Smooth muscle cell of the brain vasculature (primary cell): ENCODE measurements around the gene MAVS.
"Not testable (repeated sequence)": the region's sequence is repeated elsewhere in the genome, so short reads cannot be mapped to it uniquely, and the experiment has no call there.

Experiments used
- DNase-seq: peaks from one replicate; pipeline ENCODE4 v3.0.0-alpha.2; 2012; ENCODE audit warnings: low read depth, low spot score

MAVS gene

DNA sequence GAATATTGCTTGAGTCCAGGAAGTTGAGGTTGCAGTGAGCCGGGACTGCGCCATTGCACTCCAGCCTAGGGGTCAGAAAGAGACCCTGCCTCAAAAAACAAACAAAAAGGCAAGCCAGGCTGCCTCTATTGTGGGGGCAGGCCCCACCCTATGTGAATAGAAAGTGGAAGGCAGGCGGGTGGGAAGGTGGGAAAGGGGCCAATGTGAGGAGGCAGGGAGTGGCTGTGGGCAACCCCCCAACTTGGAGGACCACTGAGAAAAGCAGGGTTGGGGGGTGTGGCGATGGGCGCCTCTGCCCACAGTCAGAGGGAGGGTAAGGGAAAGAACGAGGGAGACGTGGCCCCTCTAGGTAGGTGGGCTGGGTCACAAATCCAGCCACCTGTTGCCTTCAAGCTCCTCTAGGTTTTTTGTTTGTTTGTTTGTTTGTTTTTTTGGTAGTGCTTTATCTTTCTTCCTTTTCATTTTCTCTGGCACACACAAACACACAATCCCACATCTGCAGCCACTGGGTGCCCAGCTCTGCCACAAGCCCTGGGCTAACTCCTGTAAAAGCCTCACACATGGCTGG is 31.6 kb upstream of the MAVS start:
- DNase-seq, result no peak

DNA sequence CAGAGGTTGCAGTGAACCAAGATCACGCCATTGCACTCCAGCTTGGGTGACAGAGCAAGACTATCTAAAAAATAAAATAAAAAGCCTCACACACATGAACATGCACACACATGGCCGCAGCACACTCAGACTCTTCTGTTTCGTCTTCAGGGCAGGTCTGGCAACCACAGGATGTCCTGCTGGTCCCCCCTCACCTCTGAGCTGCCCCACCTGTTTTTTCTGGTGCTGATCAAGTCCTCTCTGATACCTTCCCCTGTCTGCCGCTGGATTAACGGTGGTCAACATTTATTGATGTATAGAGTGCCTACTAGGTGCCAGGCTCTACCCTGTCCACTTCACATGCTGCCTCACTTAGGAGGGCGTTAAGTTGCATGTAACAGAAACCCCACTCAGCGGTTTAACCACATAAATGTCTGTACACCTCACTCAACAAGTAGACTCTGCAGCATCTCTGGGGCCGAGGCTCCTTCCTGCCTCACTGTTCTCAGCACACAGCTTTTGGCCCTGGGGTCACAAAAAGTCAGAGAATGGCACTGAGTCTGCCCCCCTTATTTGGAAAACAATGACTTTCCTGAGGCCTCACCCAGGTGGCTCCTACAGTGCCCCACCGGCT is 30.8 kb upstream of the MAVS start:
- DNase-seq, result no peak

DNA sequence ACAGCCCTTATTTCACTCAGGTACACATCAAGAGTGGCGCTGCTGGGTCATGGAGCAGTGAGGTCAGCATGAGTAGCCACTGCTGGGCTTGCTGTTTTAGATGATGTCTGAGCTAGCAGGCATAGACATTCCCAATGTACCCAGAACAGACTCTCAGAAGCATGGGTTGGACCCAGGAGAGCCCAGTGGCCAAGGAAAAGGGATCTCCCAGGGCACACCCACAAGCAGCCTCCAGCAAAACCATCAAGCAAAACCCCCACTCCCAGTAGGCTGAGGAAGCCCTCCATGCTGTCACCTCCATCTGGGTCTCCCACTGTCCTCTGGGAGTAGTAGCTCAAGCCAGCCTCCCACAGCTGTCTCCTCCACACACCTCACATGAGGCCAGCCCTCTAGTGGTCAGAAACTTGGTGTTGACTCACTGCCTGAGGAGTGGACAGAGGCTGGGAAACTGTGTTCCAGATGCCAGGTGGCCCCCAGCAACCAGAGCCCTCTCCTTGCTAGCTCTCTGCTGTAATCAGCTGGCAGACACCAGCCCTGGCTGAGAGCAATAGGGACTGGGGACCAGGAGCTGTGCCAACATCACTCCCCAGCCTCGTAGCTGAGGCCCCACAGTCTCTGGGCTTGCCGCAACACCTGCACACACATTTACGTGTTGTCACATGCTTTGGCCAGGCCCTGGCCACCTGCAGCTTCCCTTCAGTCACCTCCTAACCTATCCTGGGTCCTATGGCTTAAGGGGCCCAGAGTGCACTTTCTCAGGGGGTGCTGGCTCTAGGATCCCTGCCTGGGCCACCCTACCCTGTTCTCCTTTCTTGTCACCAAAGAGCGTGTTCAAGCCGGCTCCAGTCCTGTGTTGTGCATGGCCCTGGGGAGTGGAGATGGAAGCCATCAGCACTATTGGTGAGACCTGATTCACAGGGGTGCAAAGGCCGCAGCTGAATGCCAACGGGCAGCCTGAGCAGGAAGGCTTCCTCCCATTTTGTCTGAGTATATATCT is 28.2 kb upstream of the MAVS start:
- DNase-seq, result peak; percentile 47

GRCh38 chr20:3819411-3820047 is 27.1 kb upstream of the MAVS start:
- DNase-seq, result no peak

DNA sequence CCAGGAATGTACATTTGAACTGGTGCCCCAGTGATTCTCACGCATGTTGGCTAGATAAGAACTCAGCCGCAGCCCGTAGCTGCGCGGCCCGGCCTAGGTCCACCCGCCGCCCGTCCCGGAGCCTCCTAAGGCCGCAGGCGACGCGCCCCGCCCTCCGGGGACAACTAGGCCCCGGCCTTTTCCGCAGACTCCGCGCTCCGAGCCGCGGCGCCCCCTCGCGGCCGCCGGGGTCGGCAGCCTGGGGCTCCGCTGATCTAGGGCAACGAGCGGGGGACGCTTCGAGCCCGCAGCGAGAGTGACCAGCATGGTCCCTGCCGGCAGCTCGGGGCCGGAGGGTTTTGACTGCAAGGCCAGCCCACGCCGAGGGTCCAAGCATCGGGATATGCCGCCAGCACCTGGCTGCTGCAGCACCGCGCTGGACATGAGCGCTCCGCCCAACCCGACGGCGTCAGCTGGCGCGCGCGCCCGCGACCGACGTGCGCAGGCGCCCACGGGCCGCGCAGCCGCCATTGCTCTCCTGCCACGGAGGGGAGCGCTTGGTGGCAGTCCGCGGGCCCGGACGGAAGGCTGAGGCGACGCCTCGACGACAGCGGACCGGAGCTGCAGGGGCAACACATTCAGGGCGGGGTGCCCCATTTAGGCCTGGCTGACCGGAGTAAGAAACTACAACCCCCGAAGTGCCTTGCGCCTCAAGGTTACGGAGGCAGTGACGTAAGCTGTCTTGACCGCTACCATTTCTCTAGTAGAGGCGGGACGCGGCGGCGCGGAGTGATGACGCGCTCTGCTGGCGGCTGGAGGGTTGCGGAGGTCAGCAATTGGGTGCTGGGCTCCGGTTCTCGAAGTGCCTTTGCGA is 26.4 kb upstream of the MAVS start, which contains the start of gene AP5S1:
AP5S1 (plus strand) TSS at position 500 of the 853 bp plus-strand sequence. CDS start 1,571 bp downstream, outside the sequence.
- DNase-seq, result peak; percentile 94

GRCh38 chr20:3820901-3821727 is 25.5 kb upstream of the MAVS start:
- no peak for DNase-seq

- no peak for DNase-seq
Measured at GRCh38 chr20:3821996-3822395, 24.6 kb upstream of the MAVS start.

- no peak for DNase-seq
Measured at GRCh38 chr20:3823881-3824280, 22.8 kb upstream of the MAVS start.

GRCh38 chr20:3825526-3825925 is 21.1 kb upstream of the MAVS start:
- no peak for DNase-seq

DNA sequence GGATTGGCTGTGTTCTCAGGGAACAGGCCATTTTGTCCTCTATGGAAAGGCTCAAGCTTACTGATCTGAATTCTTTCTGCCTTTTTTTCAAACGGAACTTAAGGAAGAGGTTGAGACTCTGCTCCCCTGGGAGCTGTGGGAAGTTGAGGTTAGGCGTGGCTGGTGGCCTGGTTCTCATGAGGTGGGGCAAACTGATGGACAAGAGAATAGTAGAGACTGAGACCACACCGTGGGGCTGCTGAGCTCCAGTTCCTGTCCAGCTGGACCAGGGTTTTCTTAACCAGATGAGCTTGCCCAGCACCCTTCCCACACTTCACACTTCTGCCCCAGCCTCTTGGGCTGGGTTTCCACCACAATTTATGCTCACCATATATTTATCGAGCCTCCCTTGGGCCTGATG is 20.2 kb upstream of the MAVS start:
- no peak for DNase-seq

GRCh38 chr20:3828798-3829197 is 17.8 kb upstream of the MAVS start:
- DNase-seq, result no peak

DNA sequence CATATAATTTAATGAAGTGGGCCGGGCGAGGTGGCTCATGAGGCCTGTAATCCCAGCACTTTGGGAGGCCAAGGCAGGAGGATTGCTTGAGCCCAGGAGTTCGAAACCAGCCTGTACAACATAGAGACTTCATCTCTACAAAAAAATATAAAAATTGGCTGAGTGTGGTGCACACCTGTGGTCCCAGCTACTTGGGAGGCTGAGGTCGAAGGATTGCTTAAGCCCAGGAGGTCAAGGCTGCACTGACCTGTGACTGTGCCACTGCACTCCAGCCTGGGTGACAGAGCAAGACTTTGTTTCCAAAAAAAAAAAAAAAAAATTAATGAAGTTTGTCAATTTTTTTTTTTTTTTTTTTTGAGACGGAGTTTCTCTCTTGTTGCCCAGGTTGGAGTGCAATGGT is 16.7 kb upstream of the MAVS start:
- not testable (repeated sequence) for DNase-seq

DNA sequence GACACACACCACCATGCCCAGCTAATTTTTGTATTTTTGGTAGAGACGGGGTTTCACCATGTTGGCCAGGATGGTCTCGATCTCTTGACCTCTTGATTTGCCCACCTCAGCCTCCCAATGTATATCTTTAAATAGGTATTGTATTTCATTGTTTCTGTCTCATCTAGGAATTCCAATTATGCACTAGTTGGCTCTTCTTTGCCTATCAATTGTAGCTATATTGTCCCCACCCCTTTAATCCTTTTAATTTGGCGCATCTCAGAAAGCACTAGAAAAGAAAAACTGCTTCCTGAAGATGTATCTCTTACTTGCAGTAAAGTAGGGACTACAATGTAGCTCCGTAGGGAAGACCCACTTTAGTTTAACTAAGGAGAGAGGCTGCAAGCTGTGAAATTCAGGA is 10.5 kb upstream of the MAVS start:
- no peak for DNase-seq

GRCh38 chr20:3839328-3839727 is 7.3 kb upstream of the MAVS start:
- DNase-seq, result no peak

DNA sequence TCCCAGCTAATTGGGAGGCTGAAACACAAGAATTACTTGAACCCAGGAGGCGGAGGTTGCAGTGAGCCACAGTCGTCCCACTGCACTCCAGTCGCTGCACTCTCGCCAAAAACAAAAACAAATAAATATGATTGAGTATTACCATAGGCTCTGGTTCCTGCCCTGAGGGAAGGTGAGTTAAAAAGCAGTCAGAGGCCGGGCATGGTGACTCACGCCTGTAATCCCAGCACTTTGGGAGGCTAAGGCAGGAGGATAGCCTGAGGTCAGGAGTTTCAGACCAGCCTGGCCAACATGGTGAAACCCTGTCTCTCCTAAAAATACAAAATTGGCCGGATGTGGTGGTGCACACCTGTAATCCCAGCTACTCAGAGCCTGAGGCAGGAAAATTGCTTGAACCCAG is 6.4 kb upstream of the MAVS start:
- DNase-seq, result not testable (repeated sequence)

- DNase-seq, result no peak
Measured at GRCh38 chr20:3842348-3842930, 4.2 kb upstream of the MAVS start.

DNA sequence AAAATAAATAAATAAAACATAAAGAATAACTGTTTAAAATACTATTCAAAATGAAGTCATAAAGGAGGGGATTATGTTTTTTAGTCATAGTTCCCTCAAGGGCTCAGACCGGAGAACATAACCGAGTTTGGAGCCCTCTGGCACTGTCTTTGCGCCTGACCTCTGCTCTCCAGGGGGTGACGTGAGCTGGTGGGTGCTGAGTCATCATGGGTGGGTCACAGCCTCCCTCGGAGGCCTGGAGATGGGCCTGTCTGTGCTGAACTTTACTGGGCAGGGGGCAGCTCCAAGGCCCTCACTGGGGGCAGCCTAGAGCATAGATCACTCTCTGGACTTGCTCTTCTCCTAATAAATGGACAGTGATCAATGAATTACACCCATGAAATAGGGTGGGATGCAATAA is 3.1 kb upstream of the MAVS start:
- DNase-seq, result no peak

DNA sequence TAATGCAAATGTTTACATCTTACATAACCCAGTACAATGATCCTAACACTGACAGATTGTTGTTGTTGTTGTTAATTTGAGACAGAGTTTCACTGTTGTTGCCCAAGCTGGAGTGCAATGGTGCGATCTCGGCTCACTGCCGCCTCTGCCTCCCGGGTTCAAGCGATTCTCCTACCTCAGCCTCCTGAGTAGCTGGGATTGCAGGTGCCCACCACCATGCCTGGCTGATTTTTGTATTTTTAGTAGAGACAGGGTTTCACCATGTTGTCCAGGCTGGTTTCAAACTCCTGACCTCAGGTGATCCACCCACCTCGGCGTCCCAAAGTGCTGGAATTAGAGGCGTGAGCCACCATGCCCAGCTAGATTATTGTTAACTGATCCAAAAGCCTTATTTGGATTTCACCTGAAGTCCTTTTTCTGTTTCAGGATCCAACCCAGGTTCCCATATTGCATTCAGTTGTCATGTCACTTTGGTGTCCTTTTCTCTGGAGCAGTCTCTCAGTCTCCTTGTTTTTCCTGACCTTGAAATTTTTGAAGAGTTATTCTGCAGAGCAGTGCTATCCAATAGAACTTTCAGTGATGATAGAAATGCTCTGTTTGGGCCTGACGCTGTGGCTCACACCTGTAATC is 2.5 kb upstream of the MAVS start:
- DNase-seq, result not testable (repeated sequence)

- DNase-seq, result no peak
Measured at GRCh38 chr20:3846378-3846739, 275 bp upstream of the MAVS start.
